Endothelial cell of umbilical vein (primary cell): Measurements from ENCODE around the gene NFYC. TPM values are rescaled to one million over a fixed set of nuclear protein-coding genes. Genes with fewer than 3 reads are reported as not detected.

Experiments used
- BruUV-seq: library from RNA; stranded (reverse); fragments of 400-500 nt; replicated peaks from 2 replicates; lab custom pipeline; 2021; lab: Mats Ljungman, UMichigan
- CTCF ChIA-PET: fragments of 300-600, 350-600 bp; sonication (Branson Sonifier 250); formaldehyde crosslinking; loops from one replicate; lab custom pipeline; 2021; ENCODE audit warnings: antibody characterized with exemption, inconsistent platforms; lab: Charles Lee
- POLR2A ChIA-PET: fragments of 300-600, 350-600 bp; sonication (Branson Sonifier 250); formaldehyde crosslinking; loops from one replicate; lab custom pipeline; 2021; ENCODE audit warnings: antibody characterized with exemption, inconsistent platforms; lab: Charles Lee
- DNase-seq: peaks from one replicate; pipeline ENCODE4 v3.0.0-alpha.2; 2011; ENCODE audit warnings: low read depth, low spot score
- FAIRE-seq: peaks from 2 replicates; lab custom pipeline; 2011; peaks lifted over from hg19 to GRCh38; lab: Jason Lieb, UNC
- H2AFZ ChIP-seq: 2 replicates; pipeline ENCODE4 v1.6.0; 2012; ENCODE audit warnings: low read depth, low read length, control low read depth, inconsistent platforms
- H3K27ac ChIP-seq: 2 replicates; pipeline ENCODE4 v1.5.1; 2011; ENCODE audit warnings: low read depth, mild to moderate bottlenecking, control low read depth, low read length, moderate library complexity; ENCODE audit not compliant: insufficient read depth
- H3K27me3 ChIP-seq, 2 experiments: 2 replicates each; pipeline versions ENCODE4 v1.6.0 to v1.6.1; 2011; ENCODE audit warnings: low read length in 2 of 2, mixed read lengths in 1 of 2; ENCODE audit not compliant: control insufficient read depth in 2 of 2, insufficient read depth in 2 of 2
- H3K36me3 ChIP-seq, 2 experiments: 2 replicates in 1 of 2; 3 replicates in 1 of 2; pipeline ENCODE4 v1.5.1; 2011; ENCODE audit warnings: low read length in 2 of 2, mild to moderate bottlenecking in 1 of 2, moderate library complexity in 1 of 2; ENCODE audit not compliant: control insufficient read depth in 2 of 2, insufficient read depth in 2 of 2; ENCODE audit errors: extremely low read depth in 1 of 2
- H3K4me1 ChIP-seq: 3 replicates; pipeline ENCODE4 v1.5.1; 2011; ENCODE audit warnings: mild to moderate bottlenecking, low read length; ENCODE audit not compliant: control insufficient read depth, insufficient read depth; ENCODE audit errors: extremely low read depth
- H3K4me2 ChIP-seq: 2 replicates; pipeline ENCODE4 v1.6.1; 2011; ENCODE audit warnings: low read length, control low read depth, mixed read lengths; ENCODE audit not compliant: insufficient read depth
- H3K4me3 ChIP-seq, 3 experiments: fragments of 200-600 bp in 1 of 3; sonication (generic), shearing (Covaris generic) in 1 of 3; replicated peaks in 1 of 3; 2 replicates each; pipeline ENCODE4 v1.5.1; 2011 to 2016; ENCODE audit warnings: control low read depth in 3 of 3, low read length in 3 of 3, mild to moderate bottlenecking in 2 of 3, inconsistent platforms in 1 of 3, low read depth in 1 of 3, moderate library complexity in 1 of 3; ENCODE audit not compliant: insufficient read depth in 1 of 3
- H3K79me2 ChIP-seq: 2 replicates; pipeline ENCODE4 v1.6.0; 2012; ENCODE audit warnings: low read length, inconsistent platforms; ENCODE audit not compliant: control insufficient read depth, insufficient read depth
- H3K9ac ChIP-seq: replicated peaks from 2 replicates; pipeline ENCODE3; 2011; ENCODE audit warnings: low read length, control low read depth; ENCODE audit not compliant: insufficient read depth; ENCODE audit errors: extremely low read depth
- H3K9me1 ChIP-seq: replicated peaks from 3 replicates; pipeline ENCODE4 v1.6.0; 2011; ENCODE audit warnings: mild to moderate bottlenecking, low read length; ENCODE audit not compliant: control insufficient read depth, insufficient read depth; ENCODE audit errors: extremely low read depth
- H3K9me3 ChIP-seq: replicated peaks from 2 replicates; pipeline ENCODE4 v1.5.1; 2012; ENCODE audit warnings: low read length, inconsistent platforms; ENCODE audit not compliant: control insufficient read depth, insufficient read depth
- H4K20me1 ChIP-seq: replicated peaks from 2 replicates; pipeline ENCODE3; 2011; ENCODE audit warnings: mild to moderate bottlenecking, low read length; ENCODE audit not compliant: control insufficient read depth, insufficient read depth; ENCODE audit errors: extremely low read depth
- CTCF ChIP-seq, 2 donors: IDR thresholded peaks; 1 replicate in 1 of 2; 2 replicates in 1 of 2; pipeline ENCODE4 v1.5.1; 2011; ENCODE audit warnings: low read length in 2 of 2, mild to moderate bottlenecking in 2 of 2, moderate library complexity in 2 of 2, control low read depth in 1 of 2, inconsistent platforms in 1 of 2, low read depth in 1 of 2; ENCODE audit not compliant: insufficient read depth in 1 of 2; ENCODE audit errors: extremely low read depth in 1 of 2
- EZH2 ChIP-seq: IDR thresholded peaks from 2 replicates; pipeline ENCODE4 v1.6.1; 2012; ENCODE audit warnings: borderline replicate concordance, low read depth, mild to moderate bottlenecking, moderate library complexity, low read length, inconsistent platforms; ENCODE audit not compliant: severe bottlenecking
- FOS ChIP-seq: IDR thresholded peaks from 2 replicates; pipeline ENCODE4 v1.6.1; 2011; ENCODE audit warnings: mild to moderate bottlenecking, low read length, moderate library complexity, borderline replicate concordance; ENCODE audit not compliant: insufficient read depth
- GATA2 ChIP-seq: IDR thresholded peaks from 2 replicates; pipeline ENCODE4 v1.7.0; 2011; ENCODE audit warnings: low read depth, mild to moderate bottlenecking, moderate library complexity, mixed read lengths, low read length; ENCODE audit not compliant: insufficient read length, insufficient read depth
- JUN ChIP-seq: IDR thresholded peaks from 2 replicates; pipeline ENCODE4 v1.6.1; 2011; ENCODE audit warnings: borderline replicate concordance, low read depth; ENCODE audit not compliant: insufficient read length, insufficient read depth
- MAX ChIP-seq: IDR thresholded peaks from 2 replicates; pipeline ENCODE4 v1.6.1; 2011; ENCODE audit not compliant: insufficient read depth, insufficient read length
- MYC ChIP-seq: IDR thresholded peaks from one replicate; pipeline ENCODE4 v1.6.1; 2011; ENCODE audit warnings: mild to moderate bottlenecking, low read depth, low read length
- POLR2A ChIP-seq: IDR thresholded peaks from 2 replicates; pipeline ENCODE4 v1.6.1; 2012; ENCODE audit warnings: low read depth, mild to moderate bottlenecking, control low read depth, low read length
- POLR2AphosphoS5 ChIP-seq: IDR thresholded peaks from 2 replicates; pipeline ENCODE4 v1.6.1; 2012; ENCODE audit warnings: low read depth, mild to moderate bottlenecking, control low read depth, low read length, moderate library complexity; ENCODE audit not compliant: insufficient read depth
- dilution Hi-C: fragments of 300-500 bp; cut with MboI; formaldehyde crosslinking; loops from one replicate; pipeline ENCODE4 v1.15.0; 2019; ENCODE audit warnings: low sequenced_read_pairs; ENCODE audit not compliant: extremely low pct_ligation_motif_present
- intact Hi-C: fragments of 100-400 bp; cut with micrococcal nuclease; formaldehyde crosslinking; loops from one replicate; pipeline ENCODE4 v1.10.0; 2022
- polyA plus RNA-seq, 4 experiments: library from polyadenylated mRNA; depleted of rRNA in 3 of 4; stranded (reverse) in 3 of 4; unstranded in 1 of 4; fragments of >200 nt; gene quantifications; 2 replicates each; pipeline versions ENCODE4 v1.2.1 to v1.2.3, GENCODE V29; 2011 to 2012; ENCODE audit warnings: missing spikeins in 1 of 4
- total RNA-seq: library from RNA; stranded (reverse); gene quantifications from 2 replicates; pipeline ENCODE4 v1.2.3, GENCODE V29; 2021

Gene NFYC
- total and polyA plus RNA-seq, 2 donors (not counting 3 experiments of a cell fraction or from before 2014, with no cell fraction given), result 51.1 to 81.7 TPM

GRCh38 chr1:40777224-40777970 lies 85.9 kb downstream of the NFYC start:
- Histone ChIP-seq H2AFZ (no peak overlapping the region), H3K9me1 (no peaks in the 10 kb centered on the region), H3K36me3 (no peaks in the 10 kb centered on the region), H3K27me3 (peaks cover 3 to 5% of the 10 kb centered on the region in 2 experiments), H3K4me1 (no peaks in the 10 kb centered on the region), H3K9ac (no peak overlapping the region), H3K79me2 (no peaks in the 10 kb centered on the region), H3K4me2 (no peak overlapping the region), H3K27ac (no peak overlapping the region), H3K4me3 (no peak overlapping the region), H3K9me3 (no peaks in the 10 kb centered on the region), H4K20me1 (no peaks in the 10 kb centered on the region)
- DNase-seq (no peak), FAIRE-seq (no peak)
- intact Hi-C loops, result no loop called here
- dilution Hi-C loops, result no loop called here
- ChIA-PET POLR2A (no interaction called here), CTCF (interaction anchor here (0.8 to 6.7 kb wide), 2 partner anchors 171 to 174 kb away, joined by 3 to 235 read pairs; no protein-coding TSS in a partner anchor)
- BruUV-seq, result no TSS peak
- no peak for TF ChIP-seq POLR2A
- no peak for TF ChIP-seq MYC
- TF ChIP-seq JUN, result no peak
- no peak for TF ChIP-seq EZH2
- no peak for TF ChIP-seq CTCF (IDR thresholded peaks at IDR 0.05; ENCODE audit: extremely low read depth in 1 of 2, insufficient read depth in 1 of 2, low read depth in 1 of 2, low read length in 2 of 2)
- TF ChIP-seq POLR2AphosphoS5, result no peak
- TF ChIP-seq FOS, result no peak
- TF ChIP-seq GATA2, result no peak
- TF ChIP-seq MAX, result no peak
